ENCODE measurements around the gene ANKRD55.
"Not testable (repeated sequence)": the region's sequence is repeated elsewhere in the genome, so short reads cannot be mapped to it uniquely, and the experiment has no call there.

Gene ANKRD55

GRCh38 chr5:56166671-56167385 is 66.3 kb downstream of the ANKRD55 start:
- Histone ChIP-seq H3K27ac (ENCODE audit: low read length) (no peak overlapping the region), H3K27me3 (ENCODE audit: low read depth, low read length) (no peaks in the 10 kb centered on the region), H3K4me1 (ENCODE audit: control insufficient read depth in 1 of 2, insufficient read depth in 2 of 2, low read length in 2 of 2) (peaks cover 0 to 3% of the 10 kb centered on the region in 2 donors), H3K9me3 (ENCODE audit: control insufficient read depth in 1 of 2, low read length in 2 of 2) (no peaks in the 10 kb centered on the region), H3K36me3 (ENCODE audit: control insufficient read depth in 1 of 2, insufficient read depth in 2 of 2, low read length in 2 of 2) (no peaks in the 10 kb centered on the region), H3K4me3 (ENCODE audit: low read depth in 1 of 2, low read length in 2 of 2) (no peak overlapping the region)

- Histone ChIP-seq H3K27me3 (ENCODE audit: low read depth, low read length) (no peaks in the 10 kb centered on the region), H3K4me3 (ENCODE audit: low read depth in 1 of 2, low read length in 2 of 2) (no peak overlapping the region), H3K27ac (ENCODE audit: low read length) (no peak overlapping the region), H3K4me1 (ENCODE audit: control insufficient read depth in 1 of 2, insufficient read depth in 2 of 2, low read length in 2 of 2) (peaks cover 0 to 3% of the 10 kb centered on the region in 2 donors), H3K36me3 (ENCODE audit: control insufficient read depth in 1 of 2, insufficient read depth in 2 of 2, low read length in 2 of 2) (no peaks in the 10 kb centered on the region), H3K9me3 (ENCODE audit: control insufficient read depth in 1 of 2, low read length in 2 of 2) (no peaks in the 10 kb centered on the region)
Measured at GRCh38 chr5:56164376-56164775, 68.8 kb downstream of the ANKRD55 start.

GRCh38 chr5:56161927-56162326 is 71.2 kb downstream of the ANKRD55 start:
- H3K9me3 ChIP-seq (ENCODE audit: control insufficient read depth in 1 of 2, low read length in 2 of 2): no peaks in the 10 kb centered on the region
- H3K4me1 ChIP-seq (ENCODE audit: control insufficient read depth in 1 of 2, insufficient read depth in 2 of 2, low read length in 2 of 2): peaks cover 0 to 3% of the 10 kb centered on the region in 2 donors
- H3K27ac ChIP-seq (ENCODE audit: low read length): no peak overlapping the region
- no peaks in the 10 kb centered on the region for H3K27me3 ChIP-seq (ENCODE audit: low read depth, low read length)
- no peak overlapping the region for H3K4me3 ChIP-seq (ENCODE audit: low read depth in 1 of 2, low read length in 2 of 2)
- no peaks in the 10 kb centered on the region for H3K36me3 ChIP-seq (ENCODE audit: control insufficient read depth in 1 of 2, insufficient read depth in 2 of 2, low read length in 2 of 2)

- H3K27ac ChIP-seq (ENCODE audit: low read length): no peak overlapping the region
- H3K9me3 ChIP-seq (ENCODE audit: control insufficient read depth in 1 of 2, low read length in 2 of 2): no peaks in the 10 kb centered on the region
- H3K36me3 ChIP-seq (ENCODE audit: control insufficient read depth in 1 of 2, insufficient read depth in 2 of 2, low read length in 2 of 2): no peaks in the 10 kb centered on the region
- peaks cover 0 to 3% of the 10 kb centered on the region in 2 donors for H3K4me1 ChIP-seq (ENCODE audit: control insufficient read depth in 1 of 2, insufficient read depth in 2 of 2, low read length in 2 of 2)
- no peaks in the 10 kb centered on the region for H3K27me3 ChIP-seq (ENCODE audit: low read depth, low read length)
- H3K4me3 ChIP-seq (ENCODE audit: low read depth in 1 of 2, low read length in 2 of 2): no peak overlapping the region
Measured at GRCh38 chr5:56161439-56161823, 71.7 kb downstream of the ANKRD55 start.

GRCh38 chr5:56160723-56161438 is 72.2 kb downstream of the ANKRD55 start:
- Histone ChIP-seq H3K9me3 (ENCODE audit: control insufficient read depth in 1 of 2, low read length in 2 of 2) (no peaks in the 10 kb centered on the region), H3K4me3 (ENCODE audit: low read depth in 1 of 2, low read length in 2 of 2) (no peak overlapping the region), H3K27me3 (ENCODE audit: low read depth, low read length) (no peaks in the 10 kb centered on the region), H3K27ac (ENCODE audit: low read length) (no peak overlapping the region), H3K36me3 (ENCODE audit: control insufficient read depth in 1 of 2, insufficient read depth in 2 of 2, low read length in 2 of 2) (no peaks in the 10 kb centered on the region), H3K4me1 (ENCODE audit: control insufficient read depth in 1 of 2, insufficient read depth in 2 of 2, low read length in 2 of 2) (peaks cover 0 to 3% of the 10 kb centered on the region in 2 donors)

GRCh38 chr5:56159521-56159947 is 73.6 kb downstream of the ANKRD55 start:
- H3K4me3 ChIP-seq (ENCODE audit: low read depth in 1 of 2, low read length in 2 of 2): no peak overlapping the region
- no peak overlapping the region for H3K27ac ChIP-seq (ENCODE audit: low read length)
- no peaks in the 10 kb centered on the region for H3K27me3 ChIP-seq (ENCODE audit: low read depth, low read length)
- H3K36me3 ChIP-seq (ENCODE audit: control insufficient read depth in 1 of 2, insufficient read depth in 2 of 2, low read length in 2 of 2): no peaks in the 10 kb centered on the region
- H3K4me1 ChIP-seq (ENCODE audit: control insufficient read depth in 1 of 2, insufficient read depth in 2 of 2, low read length in 2 of 2): peaks cover 0 to 3% of the 10 kb centered on the region in 2 donors
- H3K9me3 ChIP-seq (ENCODE audit: control insufficient read depth in 1 of 2, low read length in 2 of 2): no peaks in the 10 kb centered on the region

GRCh38 chr5:56158331-56158960 is 74.7 kb downstream of the ANKRD55 start:
- no peaks in the 10 kb centered on the region for H3K27me3 ChIP-seq (ENCODE audit: low read depth, low read length)
- no peaks in the 10 kb centered on the region for H3K4me1 ChIP-seq (ENCODE audit: control insufficient read depth in 1 of 2, insufficient read depth in 2 of 2, low read length in 2 of 2)
- no peaks in the 10 kb centered on the region for H3K9me3 ChIP-seq (ENCODE audit: control insufficient read depth in 1 of 2, low read length in 2 of 2)
- H3K27ac ChIP-seq (ENCODE audit: low read length): no peak overlapping the region
- no peak overlapping the region for H3K4me3 ChIP-seq (ENCODE audit: low read depth in 1 of 2, low read length in 2 of 2)
- H3K36me3 ChIP-seq (ENCODE audit: control insufficient read depth in 1 of 2, insufficient read depth in 2 of 2, low read length in 2 of 2): no peaks in the 10 kb centered on the region

- not testable (repeated sequence) for H3K4me3 ChIP-seq (ENCODE audit: low read depth in 1 of 2, low read length in 2 of 2); H3K9me3 ChIP-seq (ENCODE audit: control insufficient read depth in 1 of 2, low read length in 2 of 2); H3K27me3 ChIP-seq (ENCODE audit: low read depth, low read length); H3K27ac ChIP-seq (ENCODE audit: low read length); H3K36me3 ChIP-seq (ENCODE audit: control insufficient read depth in 1 of 2, insufficient read depth in 2 of 2, low read length in 2 of 2); H3K4me1 ChIP-seq (ENCODE audit: control insufficient read depth in 1 of 2, insufficient read depth in 2 of 2, low read length in 2 of 2)
Measured at GRCh38 chr5:56157191-56157621, 75.9 kb downstream of the ANKRD55 start.

- not testable (repeated sequence) for H3K36me3 ChIP-seq (ENCODE audit: control insufficient read depth in 1 of 2, insufficient read depth in 2 of 2, low read length in 2 of 2); H3K9me3 ChIP-seq (ENCODE audit: control insufficient read depth in 1 of 2, low read length in 2 of 2); H3K4me1 ChIP-seq (ENCODE audit: control insufficient read depth in 1 of 2, insufficient read depth in 2 of 2, low read length in 2 of 2); H3K4me3 ChIP-seq (ENCODE audit: low read depth in 1 of 2, low read length in 2 of 2); H3K27me3 ChIP-seq (ENCODE audit: low read depth, low read length)
- H3K27ac ChIP-seq (ENCODE audit: low read length): peak overlapping the region; percentile 33
Measured at GRCh38 chr5:56156585-56157190, 76.4 kb downstream of the ANKRD55 start.

GRCh38 chr5:56155992-56156584 is 77.0 kb downstream of the ANKRD55 start:
- no peaks in the 10 kb centered on the region for H3K36me3 ChIP-seq (ENCODE audit: control insufficient read depth in 1 of 2, insufficient read depth in 2 of 2, low read length in 2 of 2)
- peak overlapping the region; percentile 33 for H3K27ac ChIP-seq (ENCODE audit: low read length)
- H3K27me3 ChIP-seq (ENCODE audit: low read depth, low read length): no peaks in the 10 kb centered on the region
- no peak overlapping the region for H3K4me3 ChIP-seq (ENCODE audit: low read depth in 1 of 2, low read length in 2 of 2)
- peaks cover 0 to 4% of the 10 kb centered on the region in 2 donors for H3K4me1 ChIP-seq (ENCODE audit: control insufficient read depth in 1 of 2, insufficient read depth in 2 of 2, low read length in 2 of 2)
- H3K9me3 ChIP-seq (ENCODE audit: control insufficient read depth in 1 of 2, low read length in 2 of 2): no peaks in the 10 kb centered on the region

All from muscle layer of duodenum (tissue), 2 donors.